G401.6 (cell line): Measurements from ENCODE around the gene AFF3.
"Not testable (repeated sequence)": the region's sequence is repeated elsewhere in the genome, so short reads cannot be mapped to it uniquely, and the experiment has no call there.

Experiments used
- FAIRE-seq: peaks from 2 replicates; lab custom pipeline; 2012; peaks lifted over from hg19 to GRCh38; lab: Jason Lieb, UNC

The AFF3 gene

DNA sequence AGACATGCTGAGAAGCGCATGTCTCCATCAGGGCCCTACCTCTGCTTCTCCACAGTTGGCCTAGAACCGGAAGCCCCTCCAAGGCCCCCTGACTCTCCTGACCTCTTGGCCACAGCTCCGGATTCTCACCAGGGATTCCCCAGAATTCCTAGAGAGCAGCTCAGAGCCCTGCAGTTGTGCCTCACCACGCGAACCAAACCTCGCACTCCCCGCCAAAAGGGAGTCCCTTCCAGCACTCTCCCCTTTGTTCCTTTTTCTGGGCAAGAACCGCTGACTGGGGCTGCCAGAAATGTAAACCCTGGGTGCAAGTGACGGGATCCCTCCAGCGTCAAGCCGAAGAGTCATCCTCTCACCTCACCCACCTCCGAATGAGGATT is 36.7 kb downstream of the AFF3 start:
- FAIRE-seq, result no peak

DNA sequence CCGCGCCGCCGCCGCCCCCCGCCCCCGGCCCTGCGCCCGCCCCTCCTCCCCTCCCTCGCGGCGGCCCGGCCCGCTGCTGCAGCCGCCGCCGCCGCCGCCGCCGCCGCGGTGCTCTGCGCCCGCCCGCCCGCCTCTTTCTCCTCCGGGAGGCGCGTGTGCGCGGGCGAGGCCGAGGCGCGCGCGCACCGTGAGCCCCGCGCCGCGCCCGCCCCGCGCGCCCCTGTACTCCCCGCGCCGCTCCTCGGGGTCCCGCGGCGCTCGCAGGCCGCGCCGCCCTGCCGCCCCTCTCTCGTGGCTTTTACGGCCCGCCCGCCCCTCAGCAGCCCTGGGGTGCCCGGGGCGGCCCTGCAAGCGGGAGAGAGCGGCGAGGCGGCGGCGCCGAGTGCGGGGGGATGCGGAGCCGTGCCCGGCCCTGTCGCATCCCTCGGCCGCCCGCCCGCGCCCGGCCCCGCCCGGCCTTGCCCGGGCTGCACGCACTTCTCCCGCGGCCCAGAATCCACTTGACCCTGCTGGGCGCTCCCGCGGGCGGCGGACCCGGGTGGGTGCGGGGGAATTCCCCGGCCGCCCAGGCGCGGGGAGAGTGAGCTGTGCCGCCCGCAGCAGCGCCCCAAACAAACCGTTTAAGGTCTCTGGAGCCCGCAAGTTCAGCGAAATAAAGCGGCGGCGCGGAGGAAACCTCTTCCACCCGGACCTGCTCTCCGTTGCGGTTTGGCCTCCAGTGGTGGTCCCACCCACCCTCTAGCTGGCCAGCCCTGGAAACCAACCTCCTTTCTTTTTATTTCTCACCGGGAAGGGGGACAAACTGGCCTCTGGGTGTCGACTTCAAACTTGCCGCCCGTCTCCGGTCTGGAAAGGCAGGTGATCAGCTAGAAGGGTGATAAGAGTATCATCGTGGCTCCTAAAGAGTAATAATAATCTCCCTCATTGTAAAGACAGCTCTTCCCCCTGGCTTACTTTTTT is 37.4 kb downstream of the AFF3 start:
- FAIRE-seq, result no peak

DNA sequence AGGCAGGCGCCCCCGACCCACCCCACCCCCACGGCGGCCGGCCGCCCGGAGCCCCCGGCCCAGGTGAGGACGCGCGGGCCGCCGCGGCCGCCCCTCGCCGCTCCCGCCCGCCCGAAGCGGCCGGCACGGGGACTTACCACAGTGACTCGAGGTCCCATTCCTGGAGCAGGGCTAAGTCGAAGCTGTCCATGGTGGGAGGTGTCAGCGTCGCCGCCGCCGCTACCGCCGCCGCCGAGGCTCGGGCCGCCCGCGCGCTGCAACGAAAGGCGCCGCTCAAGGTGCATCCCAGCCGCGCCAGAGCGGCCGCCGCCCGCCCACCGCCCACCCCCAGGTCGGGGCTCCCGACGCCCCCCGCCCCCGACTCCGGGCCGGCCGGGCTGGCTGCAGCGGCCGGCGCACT is 38.1 kb downstream of the AFF3 start:
- not testable (repeated sequence) for FAIRE-seq

DNA sequence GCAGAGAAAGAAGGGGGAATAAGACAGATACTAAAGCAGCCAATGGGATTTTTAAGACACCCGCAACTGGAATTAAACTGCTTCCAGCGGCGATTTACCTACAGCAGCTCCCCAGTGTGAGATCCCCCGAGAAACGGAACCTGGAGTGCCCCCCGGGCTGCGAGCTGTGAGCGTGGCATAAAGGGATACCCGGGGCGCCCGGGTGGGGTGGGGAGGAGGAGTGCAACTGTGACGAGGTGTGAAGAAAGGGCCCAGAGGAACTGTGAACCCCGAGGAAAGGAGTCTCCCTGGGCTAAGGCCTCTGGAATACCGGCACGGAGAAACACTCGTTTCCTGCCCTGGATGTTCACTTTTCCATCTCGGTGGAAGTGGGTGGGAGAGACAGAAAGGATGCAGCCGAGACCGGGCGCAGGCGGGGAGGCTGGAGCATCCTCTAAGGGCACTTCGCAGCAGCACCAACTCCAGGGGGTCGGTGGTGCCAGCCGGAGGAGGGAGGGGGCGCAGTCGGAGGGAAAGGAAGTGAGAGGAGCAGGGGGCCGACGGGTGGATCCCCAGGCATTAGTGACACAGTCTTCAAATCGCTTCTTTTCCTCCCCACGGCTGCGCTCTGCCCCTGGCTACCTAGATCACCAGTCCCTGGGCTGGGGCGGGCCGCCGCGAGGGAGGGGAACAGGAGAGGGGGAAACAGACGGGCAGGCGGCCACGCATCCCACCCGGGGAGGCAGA is 38.7 kb downstream of the AFF3 start:
- not testable (repeated sequence) for FAIRE-seq

DNA sequence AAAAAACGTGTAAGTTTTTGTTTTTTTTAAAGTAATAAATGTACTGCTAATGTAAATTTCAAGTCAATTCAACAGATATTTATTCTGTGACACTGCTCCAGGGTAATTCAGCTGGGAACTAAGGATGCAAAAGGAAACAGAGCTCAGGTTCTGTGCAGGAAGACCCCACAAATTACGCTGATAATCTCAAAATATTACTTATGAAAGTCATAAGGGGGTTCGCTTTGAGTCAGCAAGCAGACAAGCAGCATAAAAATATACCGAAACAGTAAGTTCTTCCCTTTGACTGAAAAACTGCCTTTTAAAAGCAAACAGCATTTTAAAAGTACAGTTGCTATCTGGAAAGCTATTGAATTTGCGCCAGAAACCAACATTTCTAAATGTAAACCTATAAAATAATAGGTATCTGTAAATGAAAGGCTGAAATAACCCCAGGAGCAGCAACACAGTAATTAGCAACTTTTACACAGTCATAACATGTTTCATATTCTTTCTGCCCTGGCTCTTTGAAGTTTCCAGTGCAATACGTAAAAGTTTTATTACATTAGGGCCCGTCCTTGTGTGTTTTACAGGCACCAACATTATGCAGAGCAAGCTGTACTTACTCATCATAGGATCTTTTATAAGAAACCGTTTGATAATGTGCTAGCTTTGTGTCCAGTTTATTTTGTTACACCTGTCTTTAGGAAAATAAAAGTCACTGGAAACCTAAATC is 39.8 kb downstream of the AFF3 start:
- not testable (repeated sequence) for FAIRE-seq

DNA sequence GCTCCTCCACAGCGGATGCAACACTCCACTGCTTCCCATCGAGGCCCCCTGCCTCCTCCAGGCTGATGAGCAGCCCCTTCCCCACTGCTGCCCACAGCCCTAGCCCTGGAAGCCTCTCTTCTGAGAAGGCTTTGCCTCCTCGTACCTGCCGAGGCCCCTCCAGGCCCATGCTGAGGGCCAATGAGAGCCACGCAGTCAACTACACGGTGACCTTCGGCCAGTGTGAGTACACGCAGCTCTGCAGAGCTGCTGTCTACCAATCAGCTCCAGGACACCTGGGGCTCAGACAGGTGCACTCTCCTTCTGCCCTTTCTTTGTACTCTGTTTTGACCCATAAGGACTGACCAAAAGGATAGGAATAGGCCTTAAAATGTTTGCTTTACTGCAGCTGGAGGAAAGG is 43.5 kb downstream of the AFF3 start:
- FAIRE-seq, result not testable (repeated sequence)

DNA sequence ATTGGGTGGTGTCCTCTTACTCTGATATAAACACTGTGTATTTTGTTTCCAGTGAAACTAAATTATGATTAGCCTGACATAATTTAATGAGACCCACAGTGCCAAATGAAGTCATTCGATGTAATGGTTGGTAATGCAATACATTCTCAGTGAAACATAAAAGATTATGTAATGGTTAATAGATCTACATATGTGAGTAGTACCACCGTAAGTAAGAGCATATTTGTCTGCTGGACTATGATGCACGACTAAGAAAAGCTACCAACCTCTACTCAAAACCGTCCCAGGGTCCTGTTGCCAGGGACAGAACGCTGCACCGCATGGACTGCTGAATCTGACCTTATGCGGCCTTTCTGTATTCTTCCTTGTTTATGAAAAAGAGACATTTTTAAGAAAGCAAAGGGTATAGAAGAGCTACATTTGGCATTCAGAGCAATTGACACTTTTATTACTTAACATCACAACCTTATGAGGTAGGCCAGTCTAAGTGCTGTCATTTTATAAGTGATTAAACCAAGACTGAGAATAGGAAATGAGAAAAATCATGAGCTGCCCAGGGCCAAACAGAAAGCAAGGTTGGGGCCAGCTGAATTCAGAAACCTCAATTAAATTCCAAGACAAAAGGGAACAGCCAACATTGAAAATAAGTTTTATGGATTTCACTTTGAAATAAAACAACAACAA is 44.6 kb downstream of the AFF3 start:
- FAIRE-seq, result not testable (repeated sequence)

DNA sequence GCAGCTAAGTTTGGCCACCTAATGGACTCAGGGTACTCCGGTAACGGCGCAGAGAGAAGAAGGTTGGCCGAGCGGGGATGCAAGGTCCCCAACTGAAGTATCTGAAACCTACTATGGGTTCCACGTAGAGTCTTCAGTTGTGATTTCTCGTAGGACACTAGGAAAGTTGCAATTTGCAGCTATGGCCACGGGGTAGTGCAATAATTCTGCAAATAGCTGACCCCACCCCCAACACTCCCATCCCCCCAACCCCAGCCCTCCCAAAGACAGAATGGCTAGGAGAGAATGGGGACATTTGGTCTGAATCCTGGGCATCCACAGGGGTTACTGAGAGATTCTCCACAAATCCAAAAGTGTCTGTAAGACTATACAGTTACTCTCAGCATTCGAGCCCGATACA is 46.5 kb downstream of the AFF3 start:
- FAIRE-seq, result not testable (repeated sequence)

DNA sequence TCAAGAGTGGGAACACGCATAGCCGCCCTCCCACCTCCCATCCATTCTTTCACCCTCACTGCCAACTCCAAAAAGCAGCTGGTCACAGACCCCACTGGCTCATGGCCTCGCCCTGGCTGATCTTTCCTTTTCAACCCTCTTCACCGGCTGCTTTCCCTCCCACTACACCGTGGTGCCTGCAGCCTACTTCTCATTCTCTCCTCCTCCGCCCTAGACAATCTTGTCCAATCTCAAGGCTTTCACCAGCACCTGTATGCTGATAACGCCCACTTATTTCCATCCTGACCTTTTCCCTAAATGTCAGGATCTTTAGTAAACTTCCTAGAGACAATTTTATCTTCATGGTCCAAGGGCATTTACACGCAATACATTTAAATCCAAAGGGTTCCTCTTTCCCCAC is 50.6 kb downstream of the AFF3 start:
- not testable (repeated sequence) for FAIRE-seq

DNA sequence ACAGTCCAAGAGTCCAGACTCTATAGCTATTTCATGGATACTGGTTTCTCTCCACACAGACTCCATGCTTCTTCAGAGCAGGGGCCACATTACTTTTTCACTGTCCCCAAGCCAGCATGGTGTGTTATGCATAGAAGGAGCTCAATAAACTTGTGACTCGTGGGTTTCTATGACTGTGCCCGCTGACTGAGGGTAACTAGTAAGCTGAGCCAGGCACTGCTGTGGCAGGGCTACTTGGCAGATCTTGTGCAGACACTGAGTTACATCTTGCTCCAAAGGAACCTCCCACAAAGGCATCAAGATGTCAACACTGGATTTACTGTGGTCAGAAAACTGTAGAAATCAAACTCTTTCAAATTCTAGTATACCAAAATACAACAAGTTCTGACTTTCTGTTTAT is 56.6 kb downstream of the AFF3 start:
- not testable (repeated sequence) for FAIRE-seq

DNA sequence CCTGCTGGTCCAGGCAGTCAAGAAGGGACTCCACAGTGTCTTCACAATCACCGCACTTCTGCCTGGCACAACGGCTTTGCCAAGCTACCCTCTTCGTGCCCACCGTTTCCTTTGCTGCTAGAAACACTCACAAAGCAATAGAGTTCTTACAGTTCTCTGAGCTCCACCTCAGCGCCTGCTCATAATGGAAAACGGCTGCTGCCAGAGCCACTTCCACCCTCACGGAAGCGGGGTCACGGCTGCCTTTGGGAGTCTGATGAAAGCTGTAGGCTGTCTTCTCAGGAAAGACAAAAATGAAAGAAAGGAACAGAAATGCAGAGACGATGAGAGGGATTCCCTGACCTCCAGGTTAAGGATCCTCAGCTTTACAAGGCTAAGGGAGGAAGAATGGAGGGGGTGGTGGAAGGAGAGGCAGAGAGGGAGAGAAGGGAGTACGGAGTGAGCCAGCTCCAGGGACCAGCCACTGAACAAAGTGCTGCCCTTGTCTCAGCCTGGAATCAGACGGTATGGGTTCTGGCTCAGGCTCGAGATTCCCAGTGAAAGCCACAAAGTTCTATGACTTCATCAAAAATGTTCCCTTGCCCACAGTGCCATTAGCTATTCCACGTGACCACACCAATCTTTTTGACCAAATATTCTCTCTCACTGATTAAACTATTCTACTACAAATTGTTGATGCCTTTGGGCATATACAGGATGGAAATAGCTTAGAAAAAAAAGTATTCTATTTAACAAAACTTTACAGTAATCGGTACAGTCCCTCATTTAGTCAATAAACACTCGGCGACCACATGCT is 58.8 kb downstream of the AFF3 start:
- FAIRE-seq, result not testable (repeated sequence)

DNA sequence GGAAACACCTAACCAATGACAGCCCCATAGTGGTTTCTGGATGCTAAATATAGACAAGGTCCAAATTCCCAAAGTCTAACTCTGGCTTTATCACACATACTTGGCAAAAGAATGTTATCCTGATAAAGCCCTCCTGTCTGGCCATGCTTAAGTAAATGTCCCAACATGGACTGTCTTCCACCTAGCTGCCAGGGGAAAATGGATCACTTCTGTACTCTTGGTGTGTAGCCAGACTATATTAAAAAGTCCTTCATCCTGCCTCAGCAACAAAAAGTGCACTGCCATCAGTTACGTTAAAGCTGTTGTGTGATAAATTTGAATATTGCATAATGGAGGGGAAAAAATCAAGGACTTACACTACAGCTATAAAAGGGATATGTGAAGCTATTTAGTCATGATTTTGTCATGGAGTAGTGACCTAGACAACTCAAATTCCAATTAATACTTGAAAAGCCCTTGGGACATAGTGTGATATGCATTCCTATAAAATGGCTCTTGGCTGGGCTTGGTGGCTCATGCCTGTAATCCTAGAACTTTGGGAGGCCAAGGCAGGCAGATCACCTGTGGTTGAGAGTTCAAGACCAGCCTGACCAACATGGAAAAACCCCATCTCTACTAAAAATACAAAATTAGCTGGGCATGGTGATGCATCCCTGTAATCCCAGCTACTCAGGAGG is 60.0 kb downstream of the AFF3 start:
- FAIRE-seq, result not testable (repeated sequence)

DNA sequence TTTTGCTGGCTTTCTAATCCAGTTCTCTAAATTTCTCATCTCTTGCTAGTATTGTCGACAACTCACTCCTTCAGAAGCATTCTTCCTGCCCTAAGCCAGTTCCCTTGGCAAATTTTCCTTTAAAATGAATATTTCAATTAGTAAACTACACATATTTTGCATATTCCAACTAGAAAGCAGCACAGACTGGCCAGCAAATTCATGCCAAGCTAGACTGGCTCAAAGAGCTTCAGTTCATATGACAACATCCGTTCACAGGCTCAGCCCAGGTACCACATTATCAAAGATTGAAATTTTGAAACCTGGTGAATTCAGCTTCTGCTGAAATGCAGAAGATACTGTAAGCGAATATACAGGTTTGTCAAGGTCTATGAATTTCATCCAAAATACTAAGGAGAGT is 64.5 kb downstream of the AFF3 start:
- no peak for FAIRE-seq

DNA sequence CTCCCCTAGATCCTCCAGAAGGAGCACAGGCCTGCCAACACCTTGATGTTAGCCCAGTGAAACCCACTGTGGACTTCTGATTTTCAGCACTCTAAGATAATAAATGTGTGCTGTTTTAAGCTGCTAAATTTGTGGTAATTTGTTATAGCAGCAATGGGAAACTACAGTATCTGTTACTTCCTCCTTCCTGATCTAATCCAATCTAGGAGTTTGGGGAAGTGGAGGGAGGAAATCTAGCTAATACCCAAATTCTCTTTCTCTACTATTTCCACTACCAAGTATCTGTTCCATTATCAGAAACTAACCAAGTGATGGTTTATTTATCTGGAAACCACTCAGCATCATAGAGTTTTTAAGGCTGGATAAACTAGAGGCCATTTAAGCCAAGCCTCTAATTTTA is 64.9 kb downstream of the AFF3 start:
- FAIRE-seq, result no peak

DNA sequence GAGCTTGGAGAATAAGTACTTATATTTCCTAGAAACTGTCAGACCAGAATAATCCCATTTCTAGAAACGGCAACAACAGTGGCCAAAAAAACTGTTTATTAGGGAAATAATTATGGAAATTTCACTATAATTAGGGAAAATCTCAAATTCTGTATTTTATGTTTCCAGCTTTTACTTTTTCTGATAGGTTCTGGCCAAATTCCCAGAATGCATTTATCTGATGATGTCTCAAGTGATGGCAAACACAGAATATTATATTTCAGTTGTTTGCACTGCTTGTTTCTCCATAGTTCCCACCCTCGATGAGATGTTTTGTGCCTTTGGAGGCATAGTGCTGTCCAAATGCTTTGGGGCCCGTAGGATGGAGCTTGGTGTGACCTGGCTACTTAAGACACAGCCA is 66.9 kb downstream of the AFF3 start:
- FAIRE-seq, result no peak

DNA sequence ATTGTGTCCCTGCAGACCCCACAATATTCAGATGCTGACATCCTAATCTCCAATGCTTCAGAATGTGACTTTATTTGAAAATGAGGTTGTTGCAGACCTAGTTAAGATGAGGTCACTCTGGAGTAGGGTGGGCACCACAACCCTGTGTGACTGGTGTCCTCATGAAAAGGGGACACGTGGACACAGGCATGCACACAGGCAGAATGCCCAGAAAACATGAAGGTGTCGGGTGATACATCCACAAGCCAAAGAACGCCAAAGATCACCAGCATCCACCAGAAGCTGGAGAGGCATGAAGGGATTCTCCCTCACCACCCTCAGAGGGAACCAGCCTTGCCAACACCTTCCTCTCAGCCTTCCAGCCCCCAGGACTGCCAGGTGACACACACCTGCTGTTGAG is 69.3 kb downstream of the AFF3 start:
- no peak for FAIRE-seq

DNA sequence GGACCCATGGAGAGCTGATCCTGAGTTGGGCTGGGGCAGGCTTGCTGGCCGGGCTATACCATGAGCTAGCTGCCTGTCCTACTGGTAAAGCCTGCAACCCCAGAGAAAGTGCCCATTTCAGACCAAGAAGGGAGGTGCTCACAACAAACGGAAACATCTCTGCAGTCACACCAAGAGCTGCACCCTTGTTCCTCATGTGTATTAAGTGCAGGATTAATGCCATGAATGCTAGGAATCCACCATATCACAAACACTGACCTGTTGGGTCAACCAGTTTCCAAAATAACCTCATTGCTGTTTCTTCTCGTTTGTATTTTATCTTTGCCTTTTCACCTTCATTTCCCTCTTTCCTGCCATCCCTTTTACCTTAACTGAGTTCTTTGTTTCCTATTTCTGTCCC is 69.9 kb downstream of the AFF3 start:
- no peak for FAIRE-seq

DNA sequence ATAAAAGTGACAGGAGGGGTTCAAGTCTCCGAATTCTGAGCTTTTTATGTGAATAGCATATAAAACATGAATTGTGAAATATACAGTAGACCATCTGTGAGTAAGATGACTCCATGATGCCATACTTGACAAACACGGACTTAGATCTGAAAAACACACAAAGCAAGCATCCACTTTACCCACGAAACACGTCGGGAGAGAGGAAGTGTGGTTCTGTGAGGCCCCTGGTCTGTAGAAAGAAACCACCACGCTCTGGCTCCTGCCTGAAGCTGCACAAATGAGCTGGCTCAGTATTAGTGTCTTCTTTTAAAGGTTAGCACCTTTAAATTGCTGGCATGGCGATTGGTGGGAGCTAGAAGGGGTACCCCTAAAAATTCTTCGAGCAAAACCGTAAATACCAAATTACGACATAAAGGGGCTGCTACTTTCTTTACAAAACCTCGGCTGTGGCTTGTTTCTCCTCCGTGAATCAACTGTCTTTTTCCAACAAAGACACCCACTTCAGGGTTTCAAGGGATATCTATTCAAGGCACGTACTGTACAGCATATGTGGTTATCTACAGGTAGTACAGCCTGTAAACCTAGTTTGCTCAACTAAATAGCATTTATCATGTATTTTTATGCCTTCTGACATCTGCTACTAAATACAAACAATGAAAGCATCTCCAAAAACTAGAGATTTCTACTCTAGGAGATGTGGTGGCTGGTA is 70.9 kb downstream of the AFF3 start:
- FAIRE-seq, result no peak

DNA sequence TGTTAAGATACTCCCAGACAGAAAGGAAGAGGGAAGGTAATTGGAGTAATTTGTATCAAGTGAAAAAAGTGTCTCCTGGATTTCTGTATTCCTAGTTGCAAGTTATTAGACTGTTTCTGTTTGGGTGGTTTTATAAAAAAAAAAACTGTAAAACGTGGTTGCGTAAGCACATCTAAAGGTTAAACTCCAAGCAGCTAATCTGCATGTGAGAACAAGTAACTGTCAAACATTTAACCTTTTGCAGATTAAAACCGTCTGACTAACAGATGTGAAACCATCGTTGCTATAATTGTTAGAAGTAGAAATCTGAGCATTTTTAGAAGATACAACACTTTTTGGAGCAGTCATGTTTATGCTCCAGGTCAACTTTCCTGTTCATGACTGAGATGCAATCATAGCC is 72.3 kb downstream of the AFF3 start:
- FAIRE-seq, result no peak

DNA sequence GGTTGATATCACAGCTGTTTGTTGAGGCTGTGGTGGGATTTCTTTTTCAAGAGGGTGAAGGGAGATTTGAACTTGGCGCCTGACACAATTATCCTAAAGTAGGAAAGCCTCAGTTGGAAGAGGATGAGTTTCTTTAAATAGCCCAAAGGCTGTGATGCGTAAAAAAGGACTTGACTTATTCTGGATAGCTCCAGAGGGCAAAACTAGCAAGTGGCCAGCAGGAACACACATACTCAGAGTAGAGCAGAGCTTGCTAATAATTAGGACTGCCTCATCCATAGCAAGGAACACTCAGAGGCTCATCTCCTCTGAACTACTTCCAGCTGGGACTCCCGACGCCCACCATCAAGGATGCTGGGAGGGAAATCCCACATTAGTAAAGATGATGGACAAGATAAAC is 74.0 kb downstream of the AFF3 start:
- no peak for FAIRE-seq
